Trophoblast cell (in vitro differentiated cells and primary cell): ENCODE data around the gene ICOS.

Experiments
- DNase-seq, 2 donors: peaks; one replicate each; pipeline ENCODE4 v3.0.0-alpha.2; 2016
- H2AFZ ChIP-seq: 2 replicates; pipeline ENCODE4 v1.6.1; 2013; ENCODE audit warnings: low read length, moderate library complexity, mild to moderate bottlenecking; ENCODE audit not compliant: insufficient read depth, poor library complexity
- H2AK5ac ChIP-seq: 2 replicates; pipeline ENCODE4 v1.6.1; 2013; ENCODE audit warnings: mild to moderate bottlenecking, low read length
- H2BK120ac ChIP-seq: 2 replicates; pipeline ENCODE4 v1.6.1; 2013; ENCODE audit warnings: low read length, mild to moderate bottlenecking, moderate library complexity; ENCODE audit not compliant: insufficient read depth, poor library complexity
- H2BK12ac ChIP-seq: 2 replicates; pipeline ENCODE4 v1.6.1; 2013; ENCODE audit warnings: mild to moderate bottlenecking, low read length, moderate library complexity
- H2BK5ac ChIP-seq: 2 replicates; pipeline ENCODE4 v1.6.1; 2013; ENCODE audit warnings: low read length, low read depth, moderate library complexity, mild to moderate bottlenecking; ENCODE audit not compliant: poor library complexity
- H3K14ac ChIP-seq: 2 replicates; pipeline ENCODE4 v1.6.1; 2013; ENCODE audit warnings: mild to moderate bottlenecking, low read length
- H3K18ac ChIP-seq: 2 replicates; pipeline ENCODE4 v1.6.1; 2013; ENCODE audit warnings: mild to moderate bottlenecking, low read length
- H3K23ac ChIP-seq: 2 replicates; pipeline ENCODE4 v1.6.1; 2013; ENCODE audit warnings: low read length
- H3K27ac ChIP-seq: 2 replicates; pipeline ENCODE4 v1.5.1; 2013; ENCODE audit warnings: low read depth, mild to moderate bottlenecking, inconsistent platforms, low read length, moderate library complexity
- H3K27me3 ChIP-seq: 2 replicates; pipeline ENCODE4 v1.6.1; 2013; ENCODE audit warnings: inconsistent platforms, mild to moderate bottlenecking, low read length, moderate library complexity; ENCODE audit not compliant: insufficient read depth
- H3K36me3 ChIP-seq, 2 experiments: 1 replicate in 1 of 2; 2 replicates in 1 of 2; pipeline ENCODE4 v1.6.1; 2013; ENCODE audit warnings: low read length in 2 of 2, mild to moderate bottlenecking in 2 of 2, moderate library complexity in 1 of 2; ENCODE audit not compliant: insufficient read depth in 2 of 2, control insufficient read depth in 1 of 2
- H3K4ac ChIP-seq: 2 replicates; pipeline ENCODE4 v1.6.1; 2013; ENCODE audit warnings: low read depth, mild to moderate bottlenecking, low read length, moderate library complexity
- H3K4me1 ChIP-seq, 2 experiments: 1 replicate in 1 of 2; 2 replicates in 1 of 2; pipeline ENCODE4 v1.6.1; 2013; ENCODE audit warnings: low read length in 2 of 2, mild to moderate bottlenecking in 2 of 2, moderate library complexity in 1 of 2; ENCODE audit not compliant: insufficient read depth in 2 of 2, control insufficient read depth in 1 of 2
- H3K4me2 ChIP-seq: 2 replicates; pipeline ENCODE4 v1.6.1; 2013; ENCODE audit warnings: inconsistent platforms, mild to moderate bottlenecking, low read length, moderate library complexity
- H3K4me3 ChIP-seq: 2 replicates; pipeline ENCODE4 v1.5.1; 2013; ENCODE audit warnings: mild to moderate bottlenecking, low read depth, low read length, inconsistent platforms
- H3K79me1 ChIP-seq: one replicate; pipeline ENCODE4 v1.6.1; 2013; ENCODE audit warnings: low read length
- H3K79me2 ChIP-seq: 2 replicates; pipeline ENCODE4 v1.6.1; 2013; ENCODE audit warnings: low read length, mild to moderate bottlenecking; ENCODE audit not compliant: control insufficient read depth, insufficient read depth, poor library complexity
- H3K9ac ChIP-seq: 2 replicates; pipeline ENCODE4 v1.6.1; 2013; ENCODE audit warnings: mild to moderate bottlenecking, low read length
- H3K9me3 ChIP-seq: 2 replicates; pipeline ENCODE4 v1.6.1; 2013; ENCODE audit warnings: low read depth, mild to moderate bottlenecking, control low read depth, inconsistent platforms, low read length; ENCODE audit not compliant: insufficient read depth
- H4K12ac ChIP-seq: 2 replicates; pipeline ENCODE4 v1.6.1; 2013; ENCODE audit warnings: low read depth, mild to moderate bottlenecking, low read length, moderate library complexity
- H4K8ac ChIP-seq: 2 replicates; pipeline ENCODE4 v1.6.1; 2013; ENCODE audit warnings: low read depth, mild to moderate bottlenecking, low read length, moderate library complexity
- H4K91ac ChIP-seq: one replicate; pipeline ENCODE4 v1.6.1; 2013; ENCODE audit warnings: low read depth, mild to moderate bottlenecking, low read length, moderate library complexity
- WGBS: extraction: QIAGEN DNeasy Blood & Tissue Kit; methylation state at CpG from one replicate; pipeline ENCODE4 v1.1.7; 2013; ENCODE audit warnings: missing lambda C conversion rate; ENCODE audit not compliant: insufficient read length, insufficient coverage; ENCODE audit errors: extremely low coverage; 5-methylcytosine and 5-hydroxymethylcytosine counted together

Gene ICOS

DNA sequence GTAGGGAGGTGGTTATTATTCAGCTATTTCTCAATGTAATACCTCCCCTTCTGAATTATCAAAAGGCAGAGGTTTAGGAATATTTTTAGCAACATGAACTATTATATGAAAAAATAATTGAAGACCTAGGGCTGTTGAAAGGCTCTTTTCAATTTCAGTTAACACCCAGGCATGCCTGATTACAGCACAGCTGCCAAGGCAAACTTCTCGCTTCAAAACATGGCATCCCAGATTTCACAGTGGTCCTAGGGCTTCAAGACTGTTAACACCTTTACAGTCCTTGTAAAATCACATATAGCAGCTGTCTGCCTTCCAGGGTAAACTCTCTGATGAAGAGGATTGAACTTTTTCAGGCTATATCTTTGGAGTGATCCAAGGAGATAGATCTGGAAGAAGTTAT is 45.8 kb upstream of the ICOS start:
- no CpG with 5 or more reads among the region's 1 CpG for WGBS
- Histone ChIP-seq H3K4me2 (no peak overlapping the region), H3K14ac (no peak overlapping the region), H2AK5ac (no peak overlapping the region), H2BK120ac (no peak overlapping the region), H4K91ac (no peak overlapping the region), H3K36me3 (no peaks in the 10 kb centered on the region), H3K79me2 (no peaks in the 10 kb centered on the region), H3K27me3 (no peaks in the 10 kb centered on the region), H2BK5ac (no peak overlapping the region), H3K18ac (no peak overlapping the region), H3K9me3 (peaks cover 1% of the 10 kb centered on the region), H3K9ac (no peak overlapping the region), H2BK12ac (no peak overlapping the region), H4K8ac (no peak overlapping the region), H3K4me3 (no peak overlapping the region), H3K79me1 (no peaks in the 10 kb centered on the region), H4K12ac (no peak overlapping the region), H3K27ac (no peak overlapping the region), H3K4me1 (peaks cover 2 to 3% of the 10 kb centered on the region in 2 experiments), H3K23ac (no peak overlapping the region), H3K4ac (no peak overlapping the region), H2AFZ (no peak overlapping the region)
- no peak for DNase-seq

DNA sequence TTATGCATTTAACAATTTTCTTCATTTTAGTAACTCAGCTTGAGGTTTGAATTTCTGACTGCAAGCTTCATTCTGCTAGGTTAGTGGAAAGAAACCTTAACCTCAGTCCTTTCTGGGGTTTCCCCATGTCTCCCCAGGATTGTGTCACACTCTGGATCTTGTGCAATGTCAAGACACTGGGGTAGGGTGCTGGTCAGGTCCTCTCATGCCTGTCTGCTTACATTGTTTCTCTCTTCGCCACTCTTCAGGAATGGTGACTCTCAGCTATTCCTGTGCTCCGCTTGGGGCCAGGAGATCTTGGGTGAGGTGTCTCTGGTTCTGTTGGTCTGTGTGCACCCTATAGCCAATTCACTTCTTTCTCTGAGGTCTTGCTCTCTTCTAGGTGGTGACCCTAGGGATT is 45.1 kb upstream of the ICOS start:
- Histone ChIP-seq H3K4me2 (no peak overlapping the region), H3K9me3 (peaks cover 1% of the 10 kb centered on the region), H2BK12ac (no peak overlapping the region), H2AK5ac (no peak overlapping the region), H2BK5ac (no peak overlapping the region), H4K12ac (no peak overlapping the region), H3K79me2 (no peaks in the 10 kb centered on the region), H3K18ac (no peak overlapping the region), H3K14ac (no peak overlapping the region), H2AFZ (no peak overlapping the region), H3K36me3 (no peaks in the 10 kb centered on the region), H3K27ac (no peak overlapping the region), H4K91ac (no peak overlapping the region), H2BK120ac (no peak overlapping the region), H3K4ac (no peak overlapping the region), H3K23ac (no peak overlapping the region), H4K8ac (no peak overlapping the region), H3K4me3 (no peak overlapping the region), H3K4me1 (peaks cover 2 to 3% of the 10 kb centered on the region in 2 experiments), H3K9ac (no peak overlapping the region), H3K27me3 (no peaks in the 10 kb centered on the region), H3K79me1 (no peaks in the 10 kb centered on the region)
- WGBS = no CpG with 5 or more reads among the region's 2 CpGs
- DNase-seq = peak; percentile 82 to 93

- Histone ChIP-seq H3K79me1 (no peaks in the 10 kb centered on the region), H3K14ac (no peak overlapping the region), H3K4me2 (no peak overlapping the region), H3K9ac (no peak overlapping the region), H3K4ac (no peak overlapping the region), H3K4me1 (peaks cover 2 to 3% of the 10 kb centered on the region in 2 experiments), H3K36me3 (no peaks in the 10 kb centered on the region), H2AFZ (no peak overlapping the region), H3K18ac (no peak overlapping the region), H3K4me3 (no peak overlapping the region), H2BK5ac (no peak overlapping the region), H3K27ac (no peak overlapping the region), H3K9me3 (peaks cover 1% of the 10 kb centered on the region), H2BK12ac (no peak overlapping the region), H4K91ac (no peak overlapping the region), H3K27me3 (no peaks in the 10 kb centered on the region), H2AK5ac (no peak overlapping the region), H3K23ac (no peak overlapping the region), H3K79me2 (no peaks in the 10 kb centered on the region), H4K8ac (no peak overlapping the region), H4K12ac (no peak overlapping the region), H2BK120ac (no peak overlapping the region)
- no CpG with 5 or more reads among the region's 4 CpGs for WGBS
- peak; percentile 43 to 77 for DNase-seq
Observed at GRCh38 chr2:203892207-203892606, 44.4 kb upstream of the ICOS start.

GRCh38 chr2:203893401-203893800 is 43.2 kb upstream of the ICOS start:
- H3K9ac ChIP-seq = no peak overlapping the region
- H2AFZ ChIP-seq = no peak overlapping the region
- no peaks in the 10 kb centered on the region for H3K27me3 ChIP-seq
- H3K4me2 ChIP-seq = no peak overlapping the region
- no peak overlapping the region for H3K4me3 ChIP-seq
- H3K79me1 ChIP-seq = no peaks in the 10 kb centered on the region
- DNase-seq = peak in 1 of 2 donors; percentile 26
- H3K14ac ChIP-seq = no peak overlapping the region
- H3K9me3 ChIP-seq = peaks cover 1% of the 10 kb centered on the region
- H2BK12ac ChIP-seq = no peak overlapping the region
- H3K79me2 ChIP-seq = no peaks in the 10 kb centered on the region
- no peak overlapping the region for H3K4ac ChIP-seq
- H4K8ac ChIP-seq = no peak overlapping the region
- H2BK120ac ChIP-seq = no peak overlapping the region
- peaks cover 2 to 3% of the 10 kb centered on the region in 2 experiments for H3K4me1 ChIP-seq
- H2BK5ac ChIP-seq = no peak overlapping the region
- no peak overlapping the region for H2AK5ac ChIP-seq
- H3K23ac ChIP-seq = no peak overlapping the region
- H4K91ac ChIP-seq = no peak overlapping the region
- H3K18ac ChIP-seq = no peak overlapping the region
- no peak overlapping the region for H3K27ac ChIP-seq
- no peaks in the 10 kb centered on the region for H3K36me3 ChIP-seq
- no peak overlapping the region for H4K12ac ChIP-seq
